GM12878 (cell line): Measurements from ENCODE around the gene ULK1.

Experiments
- CREM ChIP-seq: IDR thresholded peaks from 2 replicates; pipeline ENCODE4 v1.6.1; 2014; ENCODE audit warnings: antibody characterized with exemption, low read depth
- CTCF ChIP-seq, 3 experiments: IDR thresholded peaks in 2 of 3; conservative IDR thresholded peaks in 1 of 3; 2 replicates each; pipeline ENCODE4 v1.5.1; 2011; ENCODE audit warnings: low read depth in 3 of 3, low read length in 3 of 3, mild to moderate bottlenecking in 3 of 3, control low read depth in 2 of 3, moderate library complexity in 2 of 3, inconsistent platforms in 1 of 3, mixed read lengths in 1 of 3; ENCODE audit not compliant: control insufficient read depth in 2 of 3, insufficient read depth in 1 of 3; ENCODE audit errors: extremely low read depth in 1 of 3
- EP300 ChIP-seq, 2 experiments: fragments of 150-350 bp in 1 of 2; IDR thresholded peaks; 2 replicates each; pipeline ENCODE4 v1.6.1; 2011 to 2012; ENCODE audit warnings: low read depth in 2 of 2, low read length in 2 of 2, borderline replicate concordance in 1 of 2, improper control_type of control experiment in 1 of 2, inconsistent platforms in 1 of 2; ENCODE audit not compliant: control insufficient read depth in 1 of 2
- EZH2 ChIP-seq: IDR thresholded peaks from 2 replicates; pipeline ENCODE4 v1.6.1; 2012; ENCODE audit warnings: low read depth, mild to moderate bottlenecking, control low read depth, inconsistent platforms, low read length, borderline replicate concordance; ENCODE audit not compliant: control insufficient read depth
- FOXK2 ChIP-seq: fragments of 450-650 bp; IDR thresholded peaks from 2 replicates; pipeline ENCODE4 v1.6.1; 2017; ENCODE audit warnings: mild to moderate bottlenecking, moderate library complexity
- NBN ChIP-seq: fragments of 450-650 bp; IDR thresholded peaks from 2 replicates; pipeline ENCODE4 v1.6.1; 2016
- POLR2A ChIP-seq: IDR thresholded peaks from 2 replicates; pipeline ENCODE4 v1.6.1; 2011; ENCODE audit warnings: low read depth, mild to moderate bottlenecking, low read length
- POLR2AphosphoS5 ChIP-seq: IDR thresholded peaks from 2 replicates; pipeline ENCODE4 v1.6.1; 2011; ENCODE audit warnings: mild to moderate bottlenecking, low read length, inconsistent platforms
- RFX5 ChIP-seq: IDR thresholded peaks from 2 replicates; pipeline ENCODE4 v1.6.1; 2011; ENCODE audit warnings: low read depth, low read length, improper control_type of control experiment
- SREBF2 ChIP-seq: IDR thresholded peaks from 2 replicates; pipeline ENCODE4 v1.6.1; 2012; ENCODE audit warnings: mild to moderate bottlenecking, low read length
- TF ChIP-seq, protein P1 (sequence below): IDR thresholded peaks from 2 replicates; pipeline ENCODE4 v1.6.1; 2011; ENCODE audit warnings: low read depth, mild to moderate bottlenecking, low read length, moderate library complexity, borderline replicate concordance; ENCODE audit errors: extremely low read depth
- TF ChIP-seq, protein P2 (sequence below): fragments of 450-650 bp; IDR thresholded peaks from 2 replicates; pipeline ENCODE4 v1.6.1; 2016; ENCODE audit warnings: mild to moderate bottlenecking
- TF ChIP-seq, protein P3 (sequence below): IDR thresholded peaks from 2 replicates; pipeline ENCODE4 v1.6.1; 2012; ENCODE audit warnings: low read length, inconsistent platforms
- TF ChIP-seq, protein P4 (sequence below): fragments of 450-650 bp; IDR thresholded peaks from 2 replicates; pipeline ENCODE4 v1.6.1; 2017; ENCODE audit warnings: mild to moderate bottlenecking, moderate library complexity

GRCh38 chr12:131905081-131905629 lies 10.7 kb downstream of the ULK1 start:
- TF ChIP-seq CTCF (IDR thresholded peaks at IDR 0.05 in 2 of 3, conservative IDR thresholded peaks at IDR 0.05 in 1 of 3; ENCODE audit: control insufficient read depth in 2 of 3, extremely low read depth in 1 of 3, insufficient read depth in 1 of 3, low read depth in 3 of 3, low read length in 3 of 3) (no peak), POLR2A (no peak), POLR2AphosphoS5 (no peak), EP300 (IDR thresholded peaks at IDR 0.05; ENCODE audit: borderline replicate concordance in 1 of 2, control insufficient read depth in 1 of 2, low read depth in 2 of 2, low read length in 2 of 2) (no peak), CREM (no peak), SREBF2 (no peak), EZH2 (no peak), NBN (no peak), RFX5 (no peak), FOXK2 (no peak)
- TF ChIP-seq, protein P1, sequence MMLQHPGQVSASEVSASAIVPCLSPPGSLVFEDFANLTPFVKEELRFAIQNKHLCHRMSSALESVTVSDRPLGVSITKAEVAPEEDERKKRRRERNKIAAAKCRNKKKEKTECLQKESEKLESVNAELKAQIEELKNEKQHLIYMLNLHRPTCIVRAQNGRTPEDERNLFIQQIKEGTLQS, result no peak
- TF ChIP-seq, protein P2, sequence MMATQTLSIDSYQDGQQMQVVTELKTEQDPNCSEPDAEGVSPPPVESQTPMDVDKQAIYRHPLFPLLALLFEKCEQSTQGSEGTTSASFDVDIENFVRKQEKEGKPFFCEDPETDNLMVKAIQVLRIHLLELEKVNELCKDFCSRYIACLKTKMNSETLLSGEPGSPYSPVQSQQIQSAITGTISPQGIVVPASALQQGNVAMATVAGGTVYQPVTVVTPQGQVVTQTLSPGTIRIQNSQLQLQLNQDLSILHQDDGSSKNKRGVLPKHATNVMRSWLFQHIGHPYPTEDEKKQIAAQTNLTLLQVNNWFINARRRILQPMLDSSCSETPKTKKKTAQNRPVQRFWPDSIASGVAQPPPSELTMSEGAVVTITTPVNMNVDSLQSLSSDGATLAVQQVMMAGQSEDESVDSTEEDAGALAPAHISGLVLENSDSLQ, result no peak
- TF ChIP-seq, protein P3, sequence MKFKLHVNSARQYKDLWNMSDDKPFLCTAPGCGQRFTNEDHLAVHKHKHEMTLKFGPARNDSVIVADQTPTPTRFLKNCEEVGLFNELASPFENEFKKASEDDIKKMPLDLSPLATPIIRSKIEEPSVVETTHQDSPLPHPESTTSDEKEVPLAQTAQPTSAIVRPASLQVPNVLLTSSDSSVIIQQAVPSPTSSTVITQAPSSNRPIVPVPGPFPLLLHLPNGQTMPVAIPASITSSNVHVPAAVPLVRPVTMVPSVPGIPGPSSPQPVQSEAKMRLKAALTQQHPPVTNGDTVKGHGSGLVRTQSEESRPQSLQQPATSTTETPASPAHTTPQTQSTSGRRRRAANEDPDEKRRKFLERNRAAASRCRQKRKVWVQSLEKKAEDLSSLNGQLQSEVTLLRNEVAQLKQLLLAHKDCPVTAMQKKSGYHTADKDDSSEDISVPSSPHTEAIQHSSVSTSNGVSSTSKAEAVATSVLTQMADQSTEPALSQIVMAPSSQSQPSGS, result no peak
- TF ChIP-seq, protein P4, sequence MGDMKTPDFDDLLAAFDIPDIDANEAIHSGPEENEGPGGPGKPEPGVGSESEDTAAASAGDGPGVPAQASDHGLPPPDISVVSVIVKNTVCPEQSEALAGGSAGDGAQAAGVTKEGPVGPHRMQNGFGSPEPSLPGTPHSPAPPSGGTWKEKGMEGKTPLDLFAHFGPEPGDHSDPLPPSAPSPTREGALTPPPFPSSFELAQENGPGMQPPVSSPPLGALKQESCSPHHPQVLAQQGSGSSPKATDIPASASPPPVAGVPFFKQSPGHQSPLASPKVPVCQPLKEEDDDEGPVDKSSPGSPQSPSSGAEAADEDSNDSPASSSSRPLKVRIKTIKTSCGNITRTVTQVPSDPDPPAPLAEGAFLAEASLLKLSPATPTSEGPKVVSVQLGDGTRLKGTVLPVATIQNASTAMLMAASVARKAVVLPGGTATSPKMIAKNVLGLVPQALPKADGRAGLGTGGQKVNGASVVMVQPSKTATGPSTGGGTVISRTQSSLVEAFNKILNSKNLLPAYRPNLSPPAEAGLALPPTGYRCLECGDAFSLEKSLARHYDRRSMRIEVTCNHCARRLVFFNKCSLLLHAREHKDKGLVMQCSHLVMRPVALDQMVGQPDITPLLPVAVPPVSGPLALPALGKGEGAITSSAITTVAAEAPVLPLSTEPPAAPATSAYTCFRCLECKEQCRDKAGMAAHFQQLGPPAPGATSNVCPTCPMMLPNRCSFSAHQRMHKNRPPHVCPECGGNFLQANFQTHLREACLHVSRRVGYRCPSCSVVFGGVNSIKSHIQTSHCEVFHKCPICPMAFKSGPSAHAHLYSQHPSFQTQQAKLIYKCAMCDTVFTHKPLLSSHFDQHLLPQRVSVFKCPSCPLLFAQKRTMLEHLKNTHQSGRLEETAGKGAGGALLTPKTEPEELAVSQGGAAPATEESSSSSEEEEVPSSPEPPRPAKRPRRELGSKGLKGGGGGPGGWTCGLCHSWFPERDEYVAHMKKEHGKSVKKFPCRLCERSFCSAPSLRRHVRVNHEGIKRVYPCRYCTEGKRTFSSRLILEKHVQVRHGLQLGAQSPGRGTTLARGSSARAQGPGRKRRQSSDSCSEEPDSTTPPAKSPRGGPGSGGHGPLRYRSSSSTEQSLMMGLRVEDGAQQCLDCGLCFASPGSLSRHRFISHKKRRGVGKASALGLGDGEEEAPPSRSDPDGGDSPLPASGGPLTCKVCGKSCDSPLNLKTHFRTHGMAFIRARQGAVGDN, result no peak
